Bronchial epithelial cell (primary cell): ENCODE measurements around the gene MICU1. TPM values are rescaled to one million over a fixed set of nuclear protein-coding genes. Genes with fewer than 3 reads are reported as not detected.
"Not testable (repeated sequence)": the region's sequence is repeated elsewhere in the genome, so short reads cannot be mapped to it uniquely, and the experiment has no call there.

Experiments used
- DNase-seq: peaks from one replicate; pipeline ENCODE4 v3.0.0-alpha.2; 2010; ENCODE audit warnings: low read depth
- FAIRE-seq: peaks from 2 replicates; lab custom pipeline; 2011; peaks lifted over from hg19 to GRCh38; lab: Jason Lieb, UNC
- H3K27me3 ChIP-seq: 2 replicates; pipeline ENCODE4 v1.5.1; 2011; ENCODE audit warnings: low read length; ENCODE audit not compliant: control insufficient read depth, insufficient read depth
- H3K36me3 ChIP-seq: 2 replicates; pipeline ENCODE4 v1.5.1; 2011; ENCODE audit warnings: low read length; ENCODE audit not compliant: control insufficient read depth, insufficient read depth
- H3K4me3 ChIP-seq: 2 replicates; pipeline ENCODE4 v1.5.1; 2011; ENCODE audit warnings: mild to moderate bottlenecking, low read depth, low read length, control low read depth
- CTCF ChIP-seq: IDR thresholded peaks from 2 replicates; pipeline ENCODE4 v1.5.1; 2011; ENCODE audit warnings: mild to moderate bottlenecking, moderate library complexity, low read length, control low read depth, inconsistent platforms; ENCODE audit not compliant: insufficient read depth, severe bottlenecking
- total RNA-seq: library from RNA; depleted of rRNA; stranded (reverse); fragments of >200 nt; gene quantifications from 2 replicates; pipeline ENCODE4 v1.2.1, GENCODE V29; 2014

Gene MICU1
- total RNA-seq, 1 donor from 2014 or later, result 20.8 TPM

GRCh38 chr10:72461085-72461484 lies 164.8 kb downstream of the MICU1 start:
- Histone ChIP-seq H3K4me3 (no peak overlapping the region), H3K27me3 (no peaks in the 10 kb centered on the region), H3K36me3 (no peaks in the 10 kb centered on the region)
- TF ChIP-seq CTCF, result no peak
- FAIRE-seq (no peak), DNase-seq (no peak)

- no peak overlapping the region for H3K4me3 ChIP-seq
- no peak for TF ChIP-seq CTCF
- FAIRE-seq (no peak), DNase-seq (no peak)
- no peaks in the 10 kb centered on the region for H3K27me3 ChIP-seq
- no peaks in the 10 kb centered on the region for H3K36me3 ChIP-seq
Measured at GRCh38 chr10:72460284-72460876, 165.5 kb downstream of the MICU1 start.

- no peak for TF ChIP-seq CTCF
- DNase-seq, result no peak
- no peaks in the 10 kb centered on the region for H3K27me3 ChIP-seq
- FAIRE-seq, result no peak
- no peak overlapping the region for H3K4me3 ChIP-seq
- no peaks in the 10 kb centered on the region for H3K36me3 ChIP-seq
Measured at GRCh38 chr10:72459301-72459700, 166.6 kb downstream of the MICU1 start.

GRCh38 chr10:72455889-72456595 lies 169.8 kb downstream of the MICU1 start:
- DNase-seq, result peak; percentile 13
- no peaks in the 10 kb centered on the region for H3K27me3 ChIP-seq
- TF ChIP-seq CTCF, result no peak
- H3K4me3 ChIP-seq, result no peak overlapping the region
- FAIRE-seq, result no peak
- no peaks in the 10 kb centered on the region for H3K36me3 ChIP-seq

- no peak for DNase-seq
- FAIRE-seq, result no peak
- Histone ChIP-seq H3K27me3 (no peaks in the 10 kb centered on the region), H3K4me3 (no peak overlapping the region), H3K36me3 (no peaks in the 10 kb centered on the region)
- TF ChIP-seq CTCF, result no peak
Measured at GRCh38 chr10:72449941-72450441, 175.9 kb downstream of the MICU1 start.

- DNase-seq, result no peak
- no peak for TF ChIP-seq CTCF
- FAIRE-seq, result no peak
- H3K27me3 ChIP-seq, result no peaks in the 10 kb centered on the region
- H3K36me3 ChIP-seq, result no peaks in the 10 kb centered on the region
- no peak overlapping the region for H3K4me3 ChIP-seq
Measured at GRCh38 chr10:72445851-72446250, 180.0 kb downstream of the MICU1 start.

GRCh38 chr10:72442969-72443368 lies 182.9 kb downstream of the MICU1 start:
- not testable (repeated sequence) for DNase-seq, H3K36me3 ChIP-seq, H3K4me3 ChIP-seq, H3K27me3 ChIP-seq, FAIRE-seq
